Stimulated activated CD4-positive, alpha-beta T cell treated with anti-CD3 and anti-CD28 coated beads, TNF-alpha, amount 100 ng/mL, for 4 hours (primary cell): ENCODE data around the gene TRIM54.
A peak's percentile ranks its signal among the peaks of the same experiment; 100 is the strongest.

Source experiments
- DNase-seq, 3 experiments: peaks; one replicate each; pipeline ENCODE4 v3.0.0-alpha.2; 2020; ENCODE audit warnings: low read depth in 3 of 3

Gene TRIM54

DNA sequence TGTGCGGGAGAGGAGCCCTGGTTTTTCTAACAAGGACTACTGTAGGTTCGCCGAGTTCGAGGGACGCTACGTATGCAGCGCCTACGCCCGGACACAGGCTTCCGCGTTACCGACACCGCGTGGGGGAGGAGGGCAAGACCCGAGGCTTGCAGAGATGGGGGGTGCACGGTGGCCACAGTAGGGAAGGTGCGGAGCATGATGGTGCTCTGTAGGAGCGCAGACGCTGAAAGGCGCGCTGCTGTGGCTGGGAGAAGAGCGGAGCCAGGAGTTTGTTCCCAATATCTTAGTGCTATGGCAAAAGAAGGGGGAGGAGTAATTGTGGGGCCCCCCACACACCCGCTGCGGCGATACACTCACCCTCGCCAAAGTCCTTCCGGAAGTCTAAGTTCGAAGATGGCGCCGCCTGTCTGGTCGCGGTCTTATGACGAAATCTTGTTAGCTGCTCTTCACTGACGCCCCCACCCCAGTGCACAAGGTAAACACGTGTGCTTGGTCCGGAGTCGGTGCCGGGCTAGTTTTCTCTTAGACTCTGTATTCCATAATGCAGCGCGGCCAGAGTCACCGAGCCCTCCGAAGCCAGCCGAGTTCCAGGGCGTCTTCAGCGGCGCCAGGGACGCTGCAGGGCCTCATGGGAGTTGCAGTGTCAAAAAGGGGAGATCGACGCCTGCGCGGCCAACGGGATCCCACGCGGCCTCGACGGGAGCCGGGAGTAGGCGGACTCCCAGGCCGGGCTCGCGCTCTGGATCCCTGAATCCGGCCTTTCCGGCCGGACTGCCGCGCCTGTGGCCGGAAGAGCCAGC is 74.4 kb downstream of the TRIM54 start, which contains the start of gene GTF3C2:
GTF3C2 (minus strand) TSS at position 383 of the 800 bp plus-strand sequence. CDS start 13,210 bp downstream, outside the sequence.
- DNase-seq, result peak; percentile 77 to 88 (median 84)
